ENCODE data around the gene PZP.

Gene PZP

GRCh38 chr12:9104767-9105423 lies 103.3 kb downstream of the PZP start:
- no peak overlapping the region for H3K4me3 ChIP-seq (ENCODE audit: low read depth, low read length)

- no peak overlapping the region for H3K4me3 ChIP-seq (ENCODE audit: low read depth, low read length)
Observed at GRCh38 chr12:9104087-9104486, 104.1 kb downstream of the PZP start.

- no peak overlapping the region for H3K4me3 ChIP-seq (ENCODE audit: low read depth, low read length)
Observed at GRCh38 chr12:9103050-9103849, 104.9 kb downstream of the PZP start.

- H3K4me3 ChIP-seq (ENCODE audit: low read depth, low read length): no peak overlapping the region
Observed at GRCh38 chr12:9101018-9101687, 107.0 kb downstream of the PZP start.

- H3K4me3 ChIP-seq (ENCODE audit: low read depth, low read length): no peak overlapping the region
Observed at GRCh38 chr12:9099552-9100190, 108.5 kb downstream of the PZP start.

Data from iPS-11a (cell line).